Thyroid gland (tissue), 4 donors: Measurements from ENCODE around the gene CDC25B.

Experiments
- POLR2A ChIP-seq, 2 donors: fragments of 450-650 bp; IDR thresholded peaks; one replicate each; pipeline ENCODE4 v1.6.1; 2017; ENCODE audit warnings: antibody characterized with exemption in 2 of 2, mild to moderate bottlenecking in 2 of 2, moderate library complexity in 1 of 2
- TF ChIP-seq, protein P1 (sequence below), 6 experiments: fragments of 200-600 bp in 3 of 6; fragments of 450-650 bp in 3 of 6; sonication (generic) in 3 of 6; IDR thresholded peaks; one replicate each; pipeline ENCODE4 v1.5.1; 2016 to 2019; ENCODE audit warnings: antibody characterized with exemption in 6 of 6, mild to moderate bottlenecking in 2 of 6, inconsistent platforms in 1 of 6, moderate library complexity in 1 of 6

GRCh38 chr20:3760655-3761348 lies 35.3 kb upstream of the CDC25B start:
- TF ChIP-seq, protein P1, sequence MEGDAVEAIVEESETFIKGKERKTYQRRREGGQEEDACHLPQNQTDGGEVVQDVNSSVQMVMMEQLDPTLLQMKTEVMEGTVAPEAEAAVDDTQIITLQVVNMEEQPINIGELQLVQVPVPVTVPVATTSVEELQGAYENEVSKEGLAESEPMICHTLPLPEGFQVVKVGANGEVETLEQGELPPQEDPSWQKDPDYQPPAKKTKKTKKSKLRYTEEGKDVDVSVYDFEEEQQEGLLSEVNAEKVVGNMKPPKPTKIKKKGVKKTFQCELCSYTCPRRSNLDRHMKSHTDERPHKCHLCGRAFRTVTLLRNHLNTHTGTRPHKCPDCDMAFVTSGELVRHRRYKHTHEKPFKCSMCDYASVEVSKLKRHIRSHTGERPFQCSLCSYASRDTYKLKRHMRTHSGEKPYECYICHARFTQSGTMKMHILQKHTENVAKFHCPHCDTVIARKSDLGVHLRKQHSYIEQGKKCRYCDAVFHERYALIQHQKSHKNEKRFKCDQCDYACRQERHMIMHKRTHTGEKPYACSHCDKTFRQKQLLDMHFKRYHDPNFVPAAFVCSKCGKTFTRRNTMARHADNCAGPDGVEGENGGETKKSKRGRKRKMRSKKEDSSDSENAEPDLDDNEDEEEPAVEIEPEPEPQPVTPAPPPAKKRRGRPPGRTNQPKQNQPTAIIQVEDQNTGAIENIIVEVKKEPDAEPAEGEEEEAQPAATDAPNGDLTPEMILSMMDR (IDR thresholded peaks at IDR 0.05), result no peak
- no peak for TF ChIP-seq POLR2A (IDR thresholded peaks at IDR 0.05)
